GM19238 (cell line): ENCODE measurements around the gene BFSP1.

Experiments used
- DNase-seq: peaks from one replicate; pipeline ENCODE4 v3.0.0; 2011; ENCODE audit warnings: low spot score; ENCODE audit not compliant: insufficient read length

Gene BFSP1

GRCh38 chr20:17467120-17467655, 64.0 kb downstream of the BFSP1 start:
- DNase-seq = no peak

- DNase-seq = no peak
Measured at GRCh38 chr20:17466641-17467040, 64.5 kb downstream of the BFSP1 start.

- no peak for DNase-seq
Measured at GRCh38 chr20:17465236-17465635, 65.9 kb downstream of the BFSP1 start.

GRCh38 chr20:17463711-17464110, 67.5 kb downstream of the BFSP1 start:
- DNase-seq = no peak

GRCh38 chr20:17461941-17462340, 69.2 kb downstream of the BFSP1 start:
- DNase-seq = no peak

- no peak for DNase-seq
Measured at GRCh38 chr20:17460119-17460518, 71.1 kb downstream of the BFSP1 start.

- DNase-seq = no peak
Measured at GRCh38 chr20:17457588-17458190, 73.5 kb downstream of the BFSP1 start.

- DNase-seq = no peak
Measured at GRCh38 chr20:17457079-17457478, 74.1 kb downstream of the BFSP1 start.

- DNase-seq = no peak
Measured at GRCh38 chr20:17456279-17456678, 74.9 kb downstream of the BFSP1 start.

GRCh38 chr20:17453592-17453991, 77.6 kb downstream of the BFSP1 start:
- DNase-seq = no peak

GRCh38 chr20:17452441-17452840, 78.7 kb downstream of the BFSP1 start:
- no peak for DNase-seq

- DNase-seq = no peak
Measured at GRCh38 chr20:17449031-17449430, 82.1 kb downstream of the BFSP1 start.

- no peak for DNase-seq
Measured at GRCh38 chr20:17448071-17448470, 83.1 kb downstream of the BFSP1 start.

GRCh38 chr20:17446171-17446570, 85.0 kb downstream of the BFSP1 start:
- no peak for DNase-seq

- no peak for DNase-seq
Measured at GRCh38 chr20:17445543-17445942, 85.6 kb downstream of the BFSP1 start.

- DNase-seq = no peak
Measured at GRCh38 chr20:17444091-17444490, 87.1 kb downstream of the BFSP1 start.
